Adrenal gland (tissue), 5 donors: ENCODE results near the gene DET1.

Experiments used
- CTCF ChIP-seq, 6 experiments: fragments of 450-650 bp in 4 of 6; fragments of 200-600 bp in 2 of 6; sonication (generic) in 1 of 6; IDR thresholded peaks; 1 replicate in 5 of 6; 2 replicates in 1 of 6; pipeline versions ENCODE4 v1.5.1 to v1.8.0; 2016 to 2021; ENCODE audit warnings: antibody characterized with exemption in 6 of 6, mild to moderate bottlenecking in 2 of 6, moderate library complexity in 1 of 6
- POLR2A ChIP-seq, 2 donors: fragments of 450-650 bp; IDR thresholded peaks; one replicate each; pipeline ENCODE4 v1.6.1; 2017; ENCODE audit warnings: antibody characterized with exemption in 2 of 2, mild to moderate bottlenecking in 2 of 2, moderate library complexity in 1 of 2
- donor health status: DM: no; HTN: no; CAD: no.

- no peak for TF ChIP-seq CTCF (IDR thresholded peaks at IDR 0.05)
- no peak for TF ChIP-seq POLR2A (IDR thresholded peaks at IDR 0.05)
Measured at GRCh38 chr15:88580532-88580931, 34.1 kb upstream of the DET1 start.
